ENCODE results near the gene DAGLB. TPM values are rescaled to one million over a fixed set of nuclear protein-coding genes. Genes with fewer than 3 reads are reported as not detected.
"Not testable (repeated sequence)": the region's sequence is repeated elsewhere in the genome, so short reads cannot be mapped to it uniquely, and the experiment has no call there.

DAGLB gene
- total RNA-seq, 1 experiment from 2014 or later: 9.9 TPM

DNA sequence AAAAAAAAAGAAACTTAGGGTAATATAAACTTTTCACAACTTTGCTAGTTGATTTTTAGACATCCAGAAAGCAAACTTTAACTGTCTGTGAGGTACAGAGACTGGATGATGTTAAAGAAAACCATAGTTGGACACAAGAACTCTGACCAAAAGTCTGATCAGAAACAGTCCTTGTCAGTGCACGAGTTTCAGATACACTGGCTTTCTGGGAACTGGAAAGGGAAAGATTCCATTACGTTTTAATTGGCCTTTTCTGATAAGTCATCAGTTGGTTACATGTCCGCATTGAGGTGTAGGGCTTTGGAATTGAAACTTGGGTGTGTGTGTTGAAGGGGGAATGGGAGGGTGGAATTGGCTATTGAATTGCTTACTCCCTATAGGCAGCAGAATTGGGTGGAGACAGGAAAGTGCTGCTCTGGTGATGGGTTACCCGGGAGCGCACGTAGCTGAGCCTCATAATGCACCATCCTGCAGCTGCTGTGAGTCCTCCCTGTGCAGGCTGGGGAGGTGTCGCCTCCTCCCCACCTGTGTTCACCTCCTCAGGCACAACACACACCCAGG is 59.9 kb downstream of the DAGLB start:
- DNase-seq (ENCODE audit: low read depth, low spot score): no peak
- in situ Hi-C loops (cut with HindIII; ENCODE audit: low pct_unique_long_range_greater_than_20kb, low sequenced_read_pairs): no loop called here

DNA sequence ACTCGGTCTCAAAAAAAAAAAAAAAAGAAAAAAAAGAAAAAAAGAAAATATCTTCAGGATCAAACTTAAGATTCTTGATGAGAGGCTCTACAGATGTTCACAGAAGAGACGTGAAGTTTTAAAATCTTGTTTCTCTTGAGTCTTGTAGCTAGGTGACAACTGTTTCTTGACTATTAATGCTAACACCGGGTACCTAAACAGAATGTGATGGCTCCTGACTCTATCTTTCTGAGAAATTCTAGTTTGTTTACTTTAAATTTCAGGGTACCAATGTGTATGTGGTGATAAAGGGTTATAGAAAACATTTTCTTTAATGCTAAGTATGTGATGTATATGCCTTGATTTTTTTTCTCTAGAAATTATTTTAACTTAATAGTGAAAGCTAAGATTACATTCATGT is 61.0 kb downstream of the DAGLB start:
- DNase-seq (ENCODE audit: low read depth, low spot score): no peak
- in situ Hi-C loops (cut with HindIII; ENCODE audit: low pct_unique_long_range_greater_than_20kb, low sequenced_read_pairs): no loop called here

- in situ Hi-C loops (cut with HindIII; ENCODE audit: low pct_unique_long_range_greater_than_20kb, low sequenced_read_pairs): no loop called here
These were observed 61.7 kb downstream of the DAGLB start for GRCh38 chr7:6385909-6386560.

DNA sequence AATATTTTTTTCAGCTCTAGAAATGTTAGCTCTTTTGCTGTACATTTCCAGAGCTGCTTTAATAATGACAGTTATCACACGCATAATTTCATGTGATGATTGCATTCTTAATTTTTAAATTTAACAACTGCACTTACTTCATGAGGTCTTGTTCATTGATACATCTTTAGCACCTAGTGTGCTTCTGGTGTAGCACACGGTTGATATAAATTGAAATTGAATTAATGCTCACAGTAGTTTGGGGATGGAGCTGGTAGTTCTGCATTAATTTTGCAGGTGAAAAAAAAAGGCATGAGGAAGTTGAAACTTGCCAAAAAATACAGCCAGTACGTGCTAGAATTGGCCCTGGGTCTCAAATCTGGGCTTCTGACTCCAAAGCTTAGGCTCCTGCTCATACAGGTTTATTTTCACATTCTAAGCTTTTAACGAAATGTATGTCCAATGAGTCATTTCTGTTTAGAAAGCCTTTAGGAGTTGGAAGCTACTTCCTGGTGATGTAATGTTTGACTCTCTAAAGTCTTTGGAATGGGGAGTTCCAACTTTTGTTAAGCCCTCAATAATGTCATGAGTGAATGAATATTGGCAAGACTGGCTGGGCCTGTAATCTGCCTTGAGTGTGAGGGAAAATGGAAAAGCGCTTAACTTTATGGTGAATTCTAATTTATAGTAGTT is 62.5 kb downstream of the DAGLB start:
- in situ Hi-C loops (cut with HindIII; ENCODE audit: low pct_unique_long_range_greater_than_20kb, low sequenced_read_pairs): no loop called here
- peak; percentile 28 for DNase-seq (ENCODE audit: low read depth, low spot score)

More at GRCh38 chr7:6385909-6386560, 61.7 kb downstream of the DAGLB start:
- no peak for DNase-seq (ENCODE audit: low read depth, low spot score)

DNA sequence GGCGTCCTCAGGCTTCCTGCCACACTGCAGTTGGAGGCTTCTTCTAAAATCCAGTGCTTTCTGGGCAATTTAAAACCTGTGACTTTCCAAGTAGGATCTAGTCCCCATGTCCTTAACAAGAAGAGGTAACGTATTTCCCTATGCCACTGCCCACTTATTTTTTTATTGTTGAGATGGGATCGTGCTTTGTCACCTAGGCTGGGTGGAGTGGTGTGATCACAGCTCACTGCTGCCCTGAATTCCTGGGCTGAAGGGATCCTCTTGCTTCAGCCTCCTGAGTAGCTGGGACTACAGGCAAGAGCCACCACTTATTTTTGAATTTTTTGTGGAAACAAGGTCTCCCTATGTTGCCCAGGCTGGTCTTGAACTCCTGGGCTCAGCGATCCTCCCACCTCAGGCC is 63.4 kb downstream of the DAGLB start:
- DNase-seq (ENCODE audit: low read depth, low spot score): no peak
- in situ Hi-C loops (cut with HindIII; ENCODE audit: low pct_unique_long_range_greater_than_20kb, low sequenced_read_pairs): no loop called here

DNA sequence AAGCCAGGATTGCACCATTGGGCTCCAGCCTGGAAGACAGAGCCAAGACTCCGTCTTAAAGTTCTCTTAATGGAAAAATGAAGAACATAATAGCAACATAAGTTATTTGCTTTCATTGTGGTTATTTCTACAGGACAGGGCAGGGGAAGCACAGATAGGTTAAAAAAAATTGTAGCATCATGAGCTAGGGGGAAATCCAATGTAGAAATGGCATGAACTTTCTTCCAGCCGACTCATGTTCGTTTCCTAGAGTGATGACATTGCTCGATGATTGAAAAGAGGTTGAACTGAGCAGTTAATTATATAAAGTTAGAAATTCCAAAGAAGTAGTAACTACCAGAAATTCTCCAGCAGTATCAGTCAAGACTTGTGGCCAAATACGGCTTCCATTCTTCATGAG is 64.9 kb downstream of the DAGLB start:
- in situ Hi-C loops (cut with HindIII; ENCODE audit: low pct_unique_long_range_greater_than_20kb, low sequenced_read_pairs): no loop called here
- no peak for DNase-seq (ENCODE audit: low read depth, low spot score)

DNA sequence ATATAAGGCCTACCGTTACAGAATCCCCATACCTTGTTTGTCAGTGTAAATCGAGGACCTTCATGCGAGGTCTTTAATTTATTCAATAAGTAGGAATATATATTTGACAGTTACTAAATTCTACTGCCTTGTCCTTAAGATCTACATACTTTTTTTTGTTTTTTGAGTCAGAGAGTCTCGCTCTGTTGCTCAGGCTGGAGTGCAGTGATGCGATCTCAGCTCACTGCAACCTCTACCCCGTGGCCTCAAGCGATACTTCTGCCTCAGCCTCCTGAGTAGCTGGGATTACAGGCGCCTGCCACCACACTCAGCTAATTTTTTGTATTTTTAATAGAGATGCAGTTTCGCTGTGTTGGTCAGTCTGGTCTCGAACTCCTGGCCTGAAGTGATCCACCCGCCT is 65.9 kb downstream of the DAGLB start:
- DNase-seq (ENCODE audit: low read depth, low spot score); in situ Hi-C loops (cut with HindIII; ENCODE audit: low pct_unique_long_range_greater_than_20kb, low sequenced_read_pairs): not testable (repeated sequence)

DNA sequence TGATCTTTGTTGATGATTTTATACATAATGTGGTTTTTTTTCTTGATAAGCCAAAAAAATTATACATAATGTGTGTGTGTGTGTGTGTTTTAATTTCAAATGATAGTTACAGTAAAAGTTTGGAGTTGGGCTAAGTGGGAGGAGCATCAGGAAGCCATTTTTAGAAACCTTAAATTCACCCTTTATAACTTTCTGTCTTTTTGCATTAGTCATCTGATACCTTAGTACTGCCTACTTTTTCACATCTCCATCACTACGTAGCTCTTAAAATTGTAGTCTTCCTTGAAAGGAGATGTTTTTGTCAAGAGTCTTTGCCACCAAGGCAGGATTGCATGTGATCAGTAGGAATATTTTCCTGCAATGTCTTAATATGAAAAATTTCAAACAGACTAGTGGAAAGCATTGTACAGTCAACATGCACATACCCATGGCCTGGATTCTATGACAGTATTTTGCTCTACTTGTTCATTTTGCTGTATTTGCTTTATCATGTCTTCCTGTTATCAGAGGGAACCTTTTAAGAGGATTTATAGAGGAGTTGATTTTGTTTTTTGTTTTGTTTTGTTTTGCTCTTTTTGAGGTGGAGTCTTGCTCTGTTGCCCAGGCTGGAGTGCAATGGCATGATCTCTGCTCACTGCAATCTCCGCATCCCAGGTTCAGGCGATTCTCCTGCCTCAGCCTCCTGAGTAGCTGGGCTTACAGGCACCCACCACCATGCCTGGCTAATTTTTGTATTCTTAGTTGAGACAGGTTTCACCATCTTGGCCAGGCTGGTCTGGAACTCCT is 67.3 kb downstream of the DAGLB start:
- in situ Hi-C loops (cut with HindIII; ENCODE audit: low pct_unique_long_range_greater_than_20kb, low sequenced_read_pairs): no loop called here
- DNase-seq (ENCODE audit: low read depth, low spot score): no peak

DNA sequence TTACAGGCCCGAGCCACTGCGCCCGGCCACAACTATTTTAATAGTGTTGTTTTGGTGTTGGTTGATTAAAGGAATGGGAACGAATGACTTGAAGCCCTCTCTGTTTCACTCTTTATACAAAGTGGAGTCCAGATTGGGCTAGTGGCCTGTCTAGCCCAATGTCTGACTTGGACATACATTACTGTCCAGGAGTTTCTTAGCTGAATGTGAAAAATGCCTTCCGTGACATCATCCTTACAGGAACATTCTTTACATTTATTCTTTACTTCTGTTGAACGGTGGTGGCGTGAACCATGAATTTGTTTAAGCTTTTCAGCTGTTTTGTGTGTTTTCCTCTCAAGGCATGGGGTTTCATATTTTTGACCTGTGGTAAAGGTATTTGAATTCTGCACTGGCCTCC is 67.9 kb downstream of the DAGLB start:
- in situ Hi-C loops (cut with HindIII; ENCODE audit: low pct_unique_long_range_greater_than_20kb, low sequenced_read_pairs): no loop called here
- no peak for DNase-seq (ENCODE audit: low read depth, low spot score)

- in situ Hi-C loops (cut with HindIII; ENCODE audit: low pct_unique_long_range_greater_than_20kb, low sequenced_read_pairs); DNase-seq (ENCODE audit: low read depth, low spot score): not testable (repeated sequence)
These were observed 69.2 kb downstream of the DAGLB start for GRCh38 chr7:6378556-6378955.

DNA sequence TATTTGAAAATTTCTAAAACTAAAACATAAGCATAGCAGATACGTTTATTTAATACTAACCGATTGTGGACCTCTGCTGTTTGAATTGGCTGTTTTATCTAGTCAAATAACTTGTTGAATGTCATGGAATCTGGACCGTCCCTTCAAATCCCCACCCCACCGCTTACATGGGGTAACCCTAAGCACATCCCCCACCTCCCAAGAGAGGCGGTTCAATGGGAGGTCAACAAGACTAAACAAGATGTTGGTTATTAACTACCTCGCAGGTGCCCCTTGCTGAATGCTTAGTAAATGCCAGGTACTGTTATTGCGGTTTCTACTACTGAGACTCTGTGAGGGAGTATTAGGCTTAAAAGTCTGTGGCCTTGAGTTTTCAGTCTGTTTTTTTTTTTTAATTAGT is 70.9 kb downstream of the DAGLB start:
- in situ Hi-C loops (cut with HindIII; ENCODE audit: low pct_unique_long_range_greater_than_20kb, low sequenced_read_pairs): no loop called here
- no peak for DNase-seq (ENCODE audit: low read depth, low spot score)

GRCh38 chr7:6375348-6376101 is 72.2 kb downstream of the DAGLB start:
- in situ Hi-C loops (cut with HindIII; ENCODE audit: low pct_unique_long_range_greater_than_20kb, low sequenced_read_pairs): no loop called here
- peak; percentile 76 for DNase-seq (ENCODE audit: low read depth, low spot score)

DNA sequence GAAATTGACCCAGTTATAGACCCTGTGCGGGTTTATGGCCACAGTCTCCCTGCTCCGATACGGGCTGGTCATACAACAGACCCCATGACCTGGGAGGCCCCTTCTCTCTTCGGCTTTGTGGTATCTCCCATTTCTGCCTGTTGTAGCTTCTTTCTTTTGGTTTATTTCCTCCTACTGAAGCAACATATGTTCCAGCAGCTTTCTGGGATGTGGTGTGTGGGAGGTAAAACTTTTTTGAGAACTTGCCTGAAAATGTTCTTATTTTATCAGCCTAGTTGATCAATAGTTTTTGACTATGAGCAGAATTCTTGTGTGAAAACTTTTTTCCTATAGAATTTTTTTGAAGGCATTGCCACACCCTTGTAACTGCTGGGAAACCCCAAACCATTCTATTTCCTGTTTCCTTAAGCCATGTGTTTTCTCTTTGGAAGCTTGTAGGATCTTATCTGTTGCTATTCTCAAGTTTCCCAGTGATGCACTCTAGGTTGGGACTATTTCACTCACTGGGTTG is 80.0 kb downstream of the DAGLB start:
- no peak for DNase-seq (ENCODE audit: low read depth, low spot score)
- in situ Hi-C loops (cut with HindIII; ENCODE audit: low pct_unique_long_range_greater_than_20kb, low sequenced_read_pairs): no loop called here

DNA sequence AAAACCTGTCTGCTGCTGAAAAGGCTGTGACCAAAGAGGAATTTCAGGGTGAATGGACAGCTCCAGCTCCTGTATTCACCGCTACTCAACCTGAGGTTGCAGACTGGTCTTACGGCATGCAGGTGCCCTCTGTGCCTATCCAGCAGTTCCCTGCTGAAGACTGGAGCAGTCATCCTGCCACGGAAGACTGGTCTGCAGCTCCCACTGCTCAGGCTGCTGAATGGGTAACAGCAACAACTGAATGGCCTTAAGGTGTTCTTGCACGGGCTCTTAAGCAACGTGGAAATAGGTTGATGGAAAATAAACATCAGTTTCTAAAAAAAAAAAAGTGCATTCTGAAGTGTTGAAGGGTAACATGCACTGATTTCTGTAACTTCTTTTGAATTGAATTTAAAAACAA is 82.3 kb downstream of the DAGLB start:
- no peak for DNase-seq (ENCODE audit: low read depth, low spot score)
- in situ Hi-C loops (cut with HindIII; ENCODE audit: low pct_unique_long_range_greater_than_20kb, low sequenced_read_pairs): no loop called here

- in situ Hi-C loops (cut with HindIII; ENCODE audit: low pct_unique_long_range_greater_than_20kb, low sequenced_read_pairs): no loop called here
- peak; percentile 34 for DNase-seq (ENCODE audit: low read depth, low spot score)
These were observed 86.9 kb downstream of the DAGLB start for GRCh38 chr7:6360841-6361240.

DNA sequence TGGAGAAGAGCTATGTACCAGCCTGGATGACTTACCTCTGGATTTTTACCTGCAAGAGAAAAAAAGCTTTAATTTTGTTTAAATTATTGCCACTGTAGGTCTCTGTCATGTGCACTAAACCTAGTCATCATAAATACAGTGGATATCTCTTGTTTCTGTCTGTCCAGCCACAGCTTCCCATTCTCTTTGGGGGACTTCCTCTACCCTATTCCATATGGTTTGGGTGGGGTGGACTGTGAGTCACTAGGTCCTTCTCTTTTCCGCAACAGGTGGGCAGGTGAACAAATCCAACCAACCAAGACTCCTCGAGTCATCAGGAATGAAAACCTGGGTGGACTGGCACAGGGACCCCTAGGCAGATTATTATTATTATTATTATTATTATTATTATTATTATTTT is 88.0 kb downstream of the DAGLB start:
- DNase-seq (ENCODE audit: low read depth, low spot score): no peak
- in situ Hi-C loops (cut with HindIII; ENCODE audit: low pct_unique_long_range_greater_than_20kb, low sequenced_read_pairs): no loop called here

Data from SK-MEL-5 (cell line).